HL-60 (cell line): ENCODE data around the gene DHRS7B.

ENCODE experiments used
- DNase-seq, 2 experiments: peaks; one replicate each; pipeline ENCODE4 v3.0.0-alpha.2; 2010 to 2020; ENCODE audit warnings: low read depth in 1 of 2, low spot score in 1 of 2
- H3K27ac ChIP-seq: fragments of 250-450 bp; sonication (Bioruptor Pico); replicated peaks from 2 replicates; pipeline ENCODE4 v1.5.1; 2020; ENCODE audit warnings: mild to moderate bottlenecking, moderate library complexity
- H3K27me3 ChIP-seq: fragments of 250-450 bp; sonication (Bioruptor Pico); 2 replicates; pipeline ENCODE4 v1.5.1; 2021; ENCODE audit warnings: mild to moderate bottlenecking, moderate library complexity; ENCODE audit not compliant: insufficient read depth, poor library complexity, severe bottlenecking
- H3K4me3 ChIP-seq: replicated peaks from 2 replicates; pipeline ENCODE4 v1.5.1; 2011; ENCODE audit warnings: mild to moderate bottlenecking, control low read depth, low read length; ENCODE audit not compliant: insufficient read depth
- CTCF ChIP-seq: IDR thresholded peaks from one replicate; pipeline ENCODE4 v1.5.1; 2011; ENCODE audit warnings: low read length, control low read depth, inconsistent platforms; ENCODE audit not compliant: insufficient read depth
- GABPA ChIP-seq: IDR thresholded peaks from 2 replicates; pipeline ENCODE4 v1.6.1; 2012; ENCODE audit warnings: low read depth
- POLR2AphosphoS5 ChIP-seq: IDR thresholded peaks from 2 replicates; pipeline ENCODE4 v1.6.1; 2012; ENCODE audit warnings: low read depth
- REST ChIP-seq: IDR thresholded peaks from 2 replicates; pipeline ENCODE4 v1.6.1; 2012; ENCODE audit warnings: low read depth; ENCODE audit not compliant: insufficient replicate concordance
- SPI1 ChIP-seq: IDR thresholded peaks from 2 replicates; pipeline ENCODE4 v1.6.1; 2012; ENCODE audit warnings: low read depth, mild to moderate bottlenecking, borderline replicate concordance

DHRS7B gene

GRCh38 chr17:21146362-21147015 is 19.7 kb downstream of the DHRS7B start:
- no peaks in the 10 kb centered on the region for H3K27me3 ChIP-seq
- no peak overlapping the region for H3K4me3 ChIP-seq
- H3K27ac ChIP-seq: peak overlapping the region; percentile 94
- peak; percentile 52 to 82 for DNase-seq
- TF ChIP-seq REST (no peak), GABPA (no peak), POLR2AphosphoS5 (no peak; the same call in 1 of the 2 replicates), CTCF (no peak)

GRCh38 chr17:21149621-21150020 is 22.9 kb downstream of the DHRS7B start:
- no peak for DNase-seq
- Histone ChIP-seq H3K4me3 (no peak overlapping the region), H3K27me3 (no peaks in the 10 kb centered on the region), H3K27ac (peak overlapping the region; percentile 94)
- peak; percentile 53; the same call in 1 of the 2 replicates for TF ChIP-seq SPI1
- TF ChIP-seq CTCF: no peak

GRCh38 chr17:21152731-21153130 is 26.0 kb downstream of the DHRS7B start:
- no peaks in the 10 kb centered on the region for H3K27me3 ChIP-seq
- peak overlapping the region; percentile 34 for H3K27ac ChIP-seq
- H3K4me3 ChIP-seq: no peak overlapping the region
- TF ChIP-seq CTCF: no peak
- TF ChIP-seq REST: no peak
- peak; percentile 77; the same call in 1 of the 2 replicates for TF ChIP-seq SPI1
- TF ChIP-seq POLR2AphosphoS5: no peak
- DNase-seq: peak in 1 of 2 experiments; percentile 47
